ENCODE data around the gene MICALL1.

MICALL1 gene

GRCh38 chr22:37982151-37982785, 76.2 kb downstream of the MICALL1 start:
- no peak for DNase-seq (ENCODE audit: low read depth in 2 of 2)

DNA sequence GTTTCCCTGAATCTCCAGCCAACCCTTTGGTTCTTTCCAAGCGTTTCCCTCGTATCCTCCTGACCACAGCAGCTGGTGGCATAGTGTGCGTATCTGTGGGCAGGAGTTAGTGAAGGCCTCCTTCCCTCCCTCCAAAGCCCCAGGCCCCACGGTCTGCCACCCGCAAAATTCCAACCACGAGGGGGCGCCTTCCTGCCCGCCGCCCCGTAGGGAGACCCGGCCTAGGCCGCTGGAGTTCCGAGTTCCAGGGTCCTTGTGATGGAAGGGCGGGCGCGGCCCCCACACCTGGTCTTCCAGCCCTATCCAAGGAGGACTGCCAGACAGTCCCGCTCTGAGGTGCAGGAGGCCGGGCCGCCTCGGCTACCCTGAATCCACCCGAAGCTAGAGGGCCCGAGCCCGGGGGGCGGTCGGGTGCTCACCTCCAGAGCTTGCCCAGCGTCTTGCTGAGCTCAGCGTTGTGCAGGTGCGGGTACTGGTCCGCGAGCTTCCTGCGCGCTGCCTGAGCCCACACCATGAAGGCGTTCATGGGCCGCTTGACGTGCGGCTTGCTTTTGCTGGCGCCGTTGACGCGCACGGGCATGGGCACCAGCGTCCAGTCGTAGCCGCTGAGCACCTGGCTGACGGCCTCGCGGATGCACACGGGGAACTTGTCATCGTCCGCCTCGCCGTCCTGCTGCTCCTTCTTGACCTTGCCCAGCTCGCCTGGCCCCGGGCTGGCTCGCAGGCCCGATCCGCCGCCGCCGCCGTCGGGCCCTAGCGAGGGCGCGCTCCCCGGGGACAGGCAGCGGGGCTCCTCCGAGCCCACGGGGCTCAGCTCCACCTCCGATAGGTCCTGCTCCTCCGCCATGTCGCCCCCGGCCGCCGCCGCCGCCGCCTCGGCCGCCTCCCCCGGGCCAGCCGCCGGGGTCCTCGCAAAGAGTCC, 77.1 kb downstream of the MICALL1 start:
- DNase-seq (ENCODE audit: low read depth in 2 of 2), result no peak

- no peak for DNase-seq (ENCODE audit: low read depth in 2 of 2)
These were observed 78.0 kb downstream of the MICALL1 start, which contains the start of gene SOX10 for GRCh38 chr22:37983860-37984791. TSS of gene SOX10 (minus strand) at chr22:37984555. CDS start at chr22:37983784, 771 bp downstream.

DNA sequence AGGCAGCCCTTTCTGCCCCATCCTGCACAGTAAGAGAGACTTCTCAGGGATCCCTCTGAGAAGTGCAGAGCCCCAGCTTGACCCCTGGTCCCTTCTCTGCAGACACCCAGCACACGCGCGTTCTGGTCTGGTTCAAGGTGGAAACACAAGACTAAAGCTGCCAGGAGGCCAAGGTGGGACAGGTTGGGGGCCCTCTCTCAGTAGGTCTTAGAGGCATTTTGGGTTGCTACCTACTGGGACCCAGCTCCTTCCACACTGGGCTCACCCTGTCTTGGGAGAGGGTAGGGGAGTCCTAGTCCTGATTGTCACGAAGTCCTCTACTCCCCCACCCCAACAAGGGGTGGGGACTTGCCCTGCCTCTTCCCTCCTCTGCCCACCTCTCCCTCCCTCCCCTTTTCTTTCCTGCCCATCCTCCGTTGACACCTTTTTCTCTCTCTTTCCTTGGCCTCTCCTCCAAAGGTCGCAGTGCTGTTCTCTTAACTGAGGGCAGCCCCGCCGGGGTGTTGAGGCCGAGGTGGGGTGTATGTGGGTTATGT, 79.0 kb downstream of the MICALL1 start:
- no peak for DNase-seq (ENCODE audit: low read depth in 2 of 2)

DNA sequence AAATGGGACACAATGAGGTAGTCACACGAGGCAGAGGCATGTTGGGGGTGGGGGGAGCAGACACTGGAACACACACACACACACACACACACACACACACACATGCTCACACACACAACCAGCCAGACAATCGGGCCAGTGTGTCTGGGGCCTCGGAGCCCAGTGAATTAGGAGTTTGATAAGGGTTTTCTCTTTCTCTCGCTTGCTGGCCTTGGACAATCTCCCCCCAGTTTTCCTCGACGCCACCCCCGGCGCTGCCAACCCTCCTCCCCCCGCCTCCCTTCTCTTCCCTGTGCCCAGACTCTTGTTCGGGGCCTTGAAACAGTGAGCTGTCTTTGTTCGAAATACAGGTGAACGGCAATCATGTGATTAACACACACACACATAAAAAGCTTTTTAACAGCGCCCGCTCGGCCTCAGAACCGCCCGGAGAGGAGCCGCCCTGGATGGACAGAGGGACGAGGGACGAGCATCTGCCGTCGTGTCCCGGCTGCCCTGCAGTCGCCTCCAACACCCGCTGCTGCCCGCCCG, 79.7 kb downstream of the MICALL1 start:
- no peak for DNase-seq (ENCODE audit: low read depth in 2 of 2)

DNA sequence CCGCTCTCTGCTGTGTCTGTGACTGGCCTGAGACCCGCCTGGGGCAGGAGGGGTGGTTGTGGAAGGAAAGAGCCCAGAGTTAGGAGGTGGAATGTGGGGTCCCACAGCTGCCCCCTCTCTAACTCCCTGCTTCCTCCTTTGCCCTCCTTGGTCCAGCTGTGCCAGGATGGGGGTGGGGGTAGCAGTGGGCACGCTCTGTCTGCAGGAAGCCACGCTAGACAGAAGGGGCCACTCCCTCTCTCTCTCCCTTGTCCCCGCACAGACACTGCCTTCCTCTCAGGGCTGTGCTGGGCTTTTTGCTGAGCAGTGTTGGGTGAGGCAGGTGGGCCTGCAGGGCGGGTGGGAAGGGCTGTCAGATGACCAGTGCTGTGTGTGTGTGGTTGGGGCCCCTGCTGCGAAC, 80.3 kb downstream of the MICALL1 start:
- no peak for DNase-seq (ENCODE audit: low read depth in 2 of 2)

DNA sequence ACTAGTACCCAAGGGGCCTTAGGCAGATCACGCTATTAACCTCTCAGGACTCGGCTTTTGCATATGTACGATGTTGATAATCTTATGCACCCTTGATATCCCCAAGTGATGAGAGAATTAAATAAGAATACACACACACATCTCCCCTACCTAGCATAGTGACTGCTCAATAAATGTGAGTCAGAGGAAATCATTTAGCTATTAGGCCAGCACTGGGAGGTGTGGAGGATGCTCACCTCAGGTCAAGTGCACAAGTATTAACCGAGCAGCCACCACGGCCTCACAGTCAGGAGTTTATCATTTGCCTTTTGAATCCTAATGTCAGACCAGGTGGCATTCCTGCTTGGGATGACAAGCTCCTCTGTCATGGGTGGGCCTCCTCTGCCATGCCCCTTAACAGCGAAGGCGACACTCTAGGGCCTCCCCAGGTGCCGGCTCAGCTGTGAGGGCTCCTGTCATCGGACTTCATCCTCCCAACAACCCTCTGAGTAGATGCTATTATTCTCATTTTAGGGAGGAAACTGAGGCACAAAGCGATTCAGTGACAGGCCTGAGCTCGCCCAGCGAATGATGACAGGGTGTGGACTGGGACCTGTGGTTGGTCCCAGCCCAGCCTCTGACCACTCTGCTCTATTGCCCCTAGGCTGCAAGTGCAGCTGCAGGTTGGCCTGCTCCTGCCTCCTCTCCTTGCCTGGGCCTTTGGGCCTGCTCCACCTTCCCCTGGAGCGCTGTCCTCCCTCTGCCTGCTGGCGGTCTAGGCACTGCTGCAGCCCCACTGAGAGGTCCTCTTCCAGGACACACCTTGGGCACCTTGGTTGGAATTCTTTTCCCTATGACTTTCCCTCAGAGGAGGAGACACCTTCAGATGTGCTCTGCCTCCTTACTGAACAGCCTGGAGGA, 83.3 kb downstream of the MICALL1 start:
- no peak for DNase-seq (ENCODE audit: low read depth in 2 of 2)

DNA sequence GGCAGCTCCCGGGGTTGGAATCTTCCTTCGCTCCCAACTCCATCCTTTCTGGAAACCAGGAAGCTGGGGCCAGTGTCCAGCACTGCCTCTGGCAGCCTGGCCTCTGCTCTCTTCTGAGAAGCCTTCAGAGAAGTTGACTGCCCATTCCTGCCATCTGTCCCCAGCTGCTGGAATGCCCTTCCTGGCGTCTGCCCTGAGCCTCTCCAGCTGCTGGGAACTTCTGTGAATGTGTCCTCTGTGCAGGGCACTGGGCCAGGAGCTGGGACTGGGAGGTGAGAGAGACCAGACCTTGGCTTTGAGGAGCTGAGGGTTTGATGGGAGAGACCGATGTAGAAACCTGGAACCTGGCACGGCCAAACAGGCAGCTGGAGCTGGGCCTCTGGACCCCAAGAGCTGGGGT, 84.2 kb downstream of the MICALL1 start:
- DNase-seq (ENCODE audit: low read depth in 2 of 2), result no peak

GRCh38 chr22:37990862-37991261, 84.8 kb downstream of the MICALL1 start:
- DNase-seq (ENCODE audit: low read depth in 2 of 2), result no peak

DNA sequence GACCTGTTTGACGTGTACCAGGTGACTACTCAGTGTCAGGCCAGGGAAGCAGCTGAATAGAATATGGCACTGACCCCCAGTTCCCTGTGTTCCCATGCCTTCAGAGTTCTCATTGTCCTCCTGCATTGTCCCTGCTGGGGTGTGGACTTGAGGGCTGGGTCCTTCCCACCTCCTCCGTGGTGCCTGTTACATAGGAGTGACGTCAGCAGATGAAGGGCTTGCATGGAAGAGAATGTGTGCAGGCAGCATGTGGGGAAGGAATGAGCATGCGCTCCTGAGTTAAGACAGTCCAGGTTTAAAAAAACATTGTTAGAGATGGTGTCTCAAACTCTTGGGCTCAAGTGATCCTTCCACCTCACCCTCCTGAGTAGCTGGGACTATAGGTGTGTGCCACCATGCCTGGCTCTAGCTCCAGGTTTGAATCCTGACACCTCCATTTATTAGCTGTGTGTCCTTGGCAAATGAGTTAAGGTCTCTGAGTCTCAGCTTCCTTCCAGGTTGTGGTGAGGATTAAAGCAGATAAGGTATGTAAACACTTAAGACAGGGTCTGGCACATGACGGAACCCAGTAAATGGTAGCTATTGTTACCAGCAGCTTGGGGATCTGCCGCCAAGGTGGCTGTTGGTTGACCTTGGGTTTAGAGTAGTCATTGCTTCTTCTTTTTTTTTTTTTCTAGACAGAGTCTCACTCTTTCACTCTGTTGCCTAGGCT, 85.8 kb downstream of the MICALL1 start:
- DNase-seq (ENCODE audit: low read depth in 2 of 2), result no peak
